PC-3 (cell line): ENCODE data around the gene SH2D6.

Experiments
- EZH2 ChIP-seq: fragments of 300-600 bp; sonication (generic); IDR thresholded peaks from one replicate; pipeline ENCODE4 v1.6.1; 2017; ENCODE audit warnings: antibody characterized with exemption, mild to moderate bottlenecking, low read length; ENCODE audit not compliant: unreplicated experiment
- TF ChIP-seq, protein P1 (sequence below): fragments of 300-600 bp; sonication (generic); conservative IDR thresholded peaks from 2 replicates; pipeline ENCODE4 v1.5.1; 2017; ENCODE audit warnings: antibody characterized with exemption, low read depth, mild to moderate bottlenecking, low read length

DNA sequence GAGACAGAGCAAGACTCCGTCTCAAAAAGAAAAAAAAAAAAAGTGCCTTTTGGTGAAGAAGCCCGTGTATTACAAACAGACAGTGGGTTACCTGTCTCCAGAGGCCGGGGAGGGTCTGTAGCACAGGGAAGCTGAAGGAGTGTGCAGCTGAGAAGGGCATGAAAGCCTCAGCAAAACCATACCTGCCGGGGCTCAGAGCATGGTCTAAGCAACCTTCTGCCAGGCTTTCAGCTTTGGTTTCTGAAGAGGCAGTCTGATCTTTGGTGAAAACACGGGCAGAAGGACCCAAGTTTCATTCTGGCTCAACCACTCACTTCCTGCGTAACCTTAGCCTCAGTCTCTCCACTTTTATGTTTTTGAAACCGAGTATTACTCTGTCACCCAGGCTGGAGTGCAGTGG, 21.5 kb downstream of the SH2D6 start:
- TF ChIP-seq, protein P1, sequence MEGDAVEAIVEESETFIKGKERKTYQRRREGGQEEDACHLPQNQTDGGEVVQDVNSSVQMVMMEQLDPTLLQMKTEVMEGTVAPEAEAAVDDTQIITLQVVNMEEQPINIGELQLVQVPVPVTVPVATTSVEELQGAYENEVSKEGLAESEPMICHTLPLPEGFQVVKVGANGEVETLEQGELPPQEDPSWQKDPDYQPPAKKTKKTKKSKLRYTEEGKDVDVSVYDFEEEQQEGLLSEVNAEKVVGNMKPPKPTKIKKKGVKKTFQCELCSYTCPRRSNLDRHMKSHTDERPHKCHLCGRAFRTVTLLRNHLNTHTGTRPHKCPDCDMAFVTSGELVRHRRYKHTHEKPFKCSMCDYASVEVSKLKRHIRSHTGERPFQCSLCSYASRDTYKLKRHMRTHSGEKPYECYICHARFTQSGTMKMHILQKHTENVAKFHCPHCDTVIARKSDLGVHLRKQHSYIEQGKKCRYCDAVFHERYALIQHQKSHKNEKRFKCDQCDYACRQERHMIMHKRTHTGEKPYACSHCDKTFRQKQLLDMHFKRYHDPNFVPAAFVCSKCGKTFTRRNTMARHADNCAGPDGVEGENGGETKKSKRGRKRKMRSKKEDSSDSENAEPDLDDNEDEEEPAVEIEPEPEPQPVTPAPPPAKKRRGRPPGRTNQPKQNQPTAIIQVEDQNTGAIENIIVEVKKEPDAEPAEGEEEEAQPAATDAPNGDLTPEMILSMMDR, result no peak
- no peak for TF ChIP-seq EZH2
